K562 (cell line): ENCODE measurements around the gene INO80E. TPM values are rescaled to one million over a fixed set of nuclear protein-coding genes. Genes with fewer than 3 reads are reported as not detected.

ENCODE experiments used
- MEF2A ChIP-seq: IDR thresholded peaks from 2 replicates; pipeline ENCODE4 v1.6.1; 2011; ENCODE audit warnings: low read depth, mild to moderate bottlenecking, low read length, moderate library complexity; ENCODE audit not compliant: control insufficient read depth
- ZNF507 ChIP-seq: conservative IDR thresholded peaks from 2 replicates; pipeline ENCODE4 v1.6.1; 2017; ENCODE audit warnings: missing genetic modification characterization, missing compliant biosample characterization
- polyA plus RNA-seq, 8 experiments: library from polyadenylated mRNA; depleted of rRNA in 4 of 8; stranded (reverse) in 5 of 8; unstranded in 3 of 8; fragments of >200 nt; fragmentation: Nextera tagmentation in 2 of 8; fragmentation: Illumina TruSeq in 1 of 8; extraction: Ambion mirVana in 2 of 8; extraction: Trizol in 1 of 8; gene quantifications; 2 replicates each; pipeline versions ENCODE4 v1.2.1 to v1.2.3, GENCODE V29; 2011 to 2014; ENCODE audit warnings: inconsistent platforms in 1 of 8, missing spikeins in 1 of 8
- total RNA-seq, 7 experiments: library from RNA; depleted of rRNA in 6 of 7; stranded (reverse); fragments of >200 nt in 6 of 7; fragmentation: Illumina TruSeq in 2 of 7; extraction: Trizol in 2 of 7; gene quantifications; 2 replicates each; pipeline versions ENCODE4 v1.2.1 to v1.2.3, GENCODE V29; 2011 to 2021; ENCODE audit warnings: low replicate concordance in 1 of 7
- TF ChIP-seq, protein P1 (sequence below), 2 experiments: fragments of 450-650 bp; formaldehyde crosslinking in 1 of 2; IDR thresholded peaks; 2 replicates each; pipeline versions ENCODE4 v1.4.0 to v1.6.1; 2014 to 2020; ENCODE audit warnings: mild to moderate bottlenecking in 2 of 2, borderline replicate concordance in 1 of 2, low read depth in 1 of 2
- TF ChIP-seq, protein P2 (sequence below): fragments of 250-450 bp; sonication (Bioruptor Pico); IDR thresholded peaks from 2 replicates; pipeline ENCODE4 v1.8.0; 2021; ENCODE audit warnings: mild to moderate bottlenecking, moderate library complexity
- TF ChIP-seq, protein P3 (sequence below), 2 experiments: fragments of 450-650 bp; IDR thresholded peaks; 2 replicates each; pipeline ENCODE4 v1.6.1; 2016; ENCODE audit warnings: mild to moderate bottlenecking in 2 of 2, borderline replicate concordance in 1 of 2, low read depth in 1 of 2, moderate library complexity in 1 of 2
- TF ChIP-seq, protein P4 (sequence below): sonication (generic); formaldehyde crosslinking; IDR thresholded peaks from 2 replicates; pipeline ENCODE4 v1.8.1; 2023; ENCODE audit warnings: mild to moderate bottlenecking, missing genetic modification reagents, moderate library complexity

INO80E gene
- total and polyA plus RNA-seq, 9 of the 15 experiments (the other 6 are each of a cell fraction or from before 2014, with no cell fraction given), result 0.31 to 102 (median 49.3) TPM

DNA sequence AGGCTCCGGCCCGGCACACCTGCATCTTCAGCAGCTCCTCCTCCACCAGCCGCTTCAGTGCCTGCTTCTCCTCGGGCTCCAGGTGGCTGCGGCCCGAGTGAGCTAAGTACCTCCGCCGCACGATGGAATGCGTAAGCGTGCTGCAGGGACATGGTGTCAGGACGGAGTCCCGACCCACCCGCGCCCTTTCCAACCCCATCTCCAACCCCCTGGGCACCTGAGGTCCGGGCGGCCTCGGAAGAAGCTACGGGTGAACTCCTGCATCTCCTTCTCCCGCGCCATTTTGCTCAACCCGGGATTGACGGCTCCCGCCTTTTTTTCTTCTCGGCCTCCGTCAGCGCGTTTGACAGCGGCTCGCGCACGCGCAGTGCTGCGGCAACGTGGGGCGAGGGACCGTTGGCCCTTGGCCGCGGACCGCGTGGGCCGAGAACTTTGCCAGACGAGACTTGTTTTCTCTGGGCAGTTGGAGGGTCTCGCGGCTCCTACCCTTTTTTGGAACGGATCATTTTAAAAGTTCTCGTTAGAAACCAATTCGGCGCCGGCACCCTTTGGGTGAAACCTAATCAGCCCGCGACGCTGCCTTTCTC, 624 bp upstream of the INO80E start, which contains the start of gene HIRIP3 (continued):
- TF ChIP-seq, protein P1, sequence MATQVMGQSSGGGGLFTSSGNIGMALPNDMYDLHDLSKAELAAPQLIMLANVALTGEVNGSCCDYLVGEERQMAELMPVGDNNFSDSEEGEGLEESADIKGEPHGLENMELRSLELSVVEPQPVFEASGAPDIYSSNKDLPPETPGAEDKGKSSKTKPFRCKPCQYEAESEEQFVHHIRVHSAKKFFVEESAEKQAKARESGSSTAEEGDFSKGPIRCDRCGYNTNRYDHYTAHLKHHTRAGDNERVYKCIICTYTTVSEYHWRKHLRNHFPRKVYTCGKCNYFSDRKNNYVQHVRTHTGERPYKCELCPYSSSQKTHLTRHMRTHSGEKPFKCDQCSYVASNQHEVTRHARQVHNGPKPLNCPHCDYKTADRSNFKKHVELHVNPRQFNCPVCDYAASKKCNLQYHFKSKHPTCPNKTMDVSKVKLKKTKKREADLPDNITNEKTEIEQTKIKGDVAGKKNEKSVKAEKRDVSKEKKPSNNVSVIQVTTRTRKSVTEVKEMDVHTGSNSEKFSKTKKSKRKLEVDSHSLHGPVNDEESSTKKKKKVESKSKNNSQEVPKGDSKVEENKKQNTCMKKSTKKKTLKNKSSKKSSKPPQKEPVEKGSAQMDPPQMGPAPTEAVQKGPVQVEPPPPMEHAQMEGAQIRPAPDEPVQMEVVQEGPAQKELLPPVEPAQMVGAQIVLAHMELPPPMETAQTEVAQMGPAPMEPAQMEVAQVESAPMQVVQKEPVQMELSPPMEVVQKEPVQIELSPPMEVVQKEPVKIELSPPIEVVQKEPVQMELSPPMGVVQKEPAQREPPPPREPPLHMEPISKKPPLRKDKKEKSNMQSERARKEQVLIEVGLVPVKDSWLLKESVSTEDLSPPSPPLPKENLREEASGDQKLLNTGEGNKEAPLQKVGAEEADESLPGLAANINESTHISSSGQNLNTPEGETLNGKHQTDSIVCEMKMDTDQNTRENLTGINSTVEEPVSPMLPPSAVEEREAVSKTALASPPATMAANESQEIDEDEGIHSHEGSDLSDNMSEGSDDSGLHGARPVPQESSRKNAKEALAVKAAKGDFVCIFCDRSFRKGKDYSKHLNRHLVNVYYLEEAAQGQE (IDR thresholded peaks at IDR 0.05; ENCODE audit: borderline replicate concordance), result no peak
- TF ChIP-seq, protein P1 (CRISPR knock-in tag; IDR thresholded peaks at IDR 0.05; ENCODE audit: low read depth), result no peak; the same call in 1 of the 2 replicates
- TF ChIP-seq MEF2A (no peak), ZNF507 (tag) (no peak)
- TF ChIP-seq, protein P2, sequence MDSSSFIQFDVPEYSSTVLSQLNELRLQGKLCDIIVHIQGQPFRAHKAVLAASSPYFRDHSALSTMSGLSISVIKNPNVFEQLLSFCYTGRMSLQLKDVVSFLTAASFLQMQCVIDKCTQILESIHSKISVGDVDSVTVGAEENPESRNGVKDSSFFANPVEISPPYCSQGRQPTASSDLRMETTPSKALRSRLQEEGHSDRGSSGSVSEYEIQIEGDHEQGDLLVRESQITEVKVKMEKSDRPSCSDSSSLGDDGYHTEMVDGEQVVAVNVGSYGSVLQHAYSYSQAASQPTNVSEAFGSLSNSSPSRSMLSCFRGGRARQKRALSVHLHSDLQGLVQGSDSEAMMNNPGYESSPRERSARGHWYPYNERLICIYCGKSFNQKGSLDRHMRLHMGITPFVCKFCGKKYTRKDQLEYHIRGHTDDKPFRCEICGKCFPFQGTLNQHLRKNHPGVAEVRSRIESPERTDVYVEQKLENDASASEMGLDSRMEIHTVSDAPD (CRISPR knock-in tag), result no peak
- TF ChIP-seq, protein P3, sequence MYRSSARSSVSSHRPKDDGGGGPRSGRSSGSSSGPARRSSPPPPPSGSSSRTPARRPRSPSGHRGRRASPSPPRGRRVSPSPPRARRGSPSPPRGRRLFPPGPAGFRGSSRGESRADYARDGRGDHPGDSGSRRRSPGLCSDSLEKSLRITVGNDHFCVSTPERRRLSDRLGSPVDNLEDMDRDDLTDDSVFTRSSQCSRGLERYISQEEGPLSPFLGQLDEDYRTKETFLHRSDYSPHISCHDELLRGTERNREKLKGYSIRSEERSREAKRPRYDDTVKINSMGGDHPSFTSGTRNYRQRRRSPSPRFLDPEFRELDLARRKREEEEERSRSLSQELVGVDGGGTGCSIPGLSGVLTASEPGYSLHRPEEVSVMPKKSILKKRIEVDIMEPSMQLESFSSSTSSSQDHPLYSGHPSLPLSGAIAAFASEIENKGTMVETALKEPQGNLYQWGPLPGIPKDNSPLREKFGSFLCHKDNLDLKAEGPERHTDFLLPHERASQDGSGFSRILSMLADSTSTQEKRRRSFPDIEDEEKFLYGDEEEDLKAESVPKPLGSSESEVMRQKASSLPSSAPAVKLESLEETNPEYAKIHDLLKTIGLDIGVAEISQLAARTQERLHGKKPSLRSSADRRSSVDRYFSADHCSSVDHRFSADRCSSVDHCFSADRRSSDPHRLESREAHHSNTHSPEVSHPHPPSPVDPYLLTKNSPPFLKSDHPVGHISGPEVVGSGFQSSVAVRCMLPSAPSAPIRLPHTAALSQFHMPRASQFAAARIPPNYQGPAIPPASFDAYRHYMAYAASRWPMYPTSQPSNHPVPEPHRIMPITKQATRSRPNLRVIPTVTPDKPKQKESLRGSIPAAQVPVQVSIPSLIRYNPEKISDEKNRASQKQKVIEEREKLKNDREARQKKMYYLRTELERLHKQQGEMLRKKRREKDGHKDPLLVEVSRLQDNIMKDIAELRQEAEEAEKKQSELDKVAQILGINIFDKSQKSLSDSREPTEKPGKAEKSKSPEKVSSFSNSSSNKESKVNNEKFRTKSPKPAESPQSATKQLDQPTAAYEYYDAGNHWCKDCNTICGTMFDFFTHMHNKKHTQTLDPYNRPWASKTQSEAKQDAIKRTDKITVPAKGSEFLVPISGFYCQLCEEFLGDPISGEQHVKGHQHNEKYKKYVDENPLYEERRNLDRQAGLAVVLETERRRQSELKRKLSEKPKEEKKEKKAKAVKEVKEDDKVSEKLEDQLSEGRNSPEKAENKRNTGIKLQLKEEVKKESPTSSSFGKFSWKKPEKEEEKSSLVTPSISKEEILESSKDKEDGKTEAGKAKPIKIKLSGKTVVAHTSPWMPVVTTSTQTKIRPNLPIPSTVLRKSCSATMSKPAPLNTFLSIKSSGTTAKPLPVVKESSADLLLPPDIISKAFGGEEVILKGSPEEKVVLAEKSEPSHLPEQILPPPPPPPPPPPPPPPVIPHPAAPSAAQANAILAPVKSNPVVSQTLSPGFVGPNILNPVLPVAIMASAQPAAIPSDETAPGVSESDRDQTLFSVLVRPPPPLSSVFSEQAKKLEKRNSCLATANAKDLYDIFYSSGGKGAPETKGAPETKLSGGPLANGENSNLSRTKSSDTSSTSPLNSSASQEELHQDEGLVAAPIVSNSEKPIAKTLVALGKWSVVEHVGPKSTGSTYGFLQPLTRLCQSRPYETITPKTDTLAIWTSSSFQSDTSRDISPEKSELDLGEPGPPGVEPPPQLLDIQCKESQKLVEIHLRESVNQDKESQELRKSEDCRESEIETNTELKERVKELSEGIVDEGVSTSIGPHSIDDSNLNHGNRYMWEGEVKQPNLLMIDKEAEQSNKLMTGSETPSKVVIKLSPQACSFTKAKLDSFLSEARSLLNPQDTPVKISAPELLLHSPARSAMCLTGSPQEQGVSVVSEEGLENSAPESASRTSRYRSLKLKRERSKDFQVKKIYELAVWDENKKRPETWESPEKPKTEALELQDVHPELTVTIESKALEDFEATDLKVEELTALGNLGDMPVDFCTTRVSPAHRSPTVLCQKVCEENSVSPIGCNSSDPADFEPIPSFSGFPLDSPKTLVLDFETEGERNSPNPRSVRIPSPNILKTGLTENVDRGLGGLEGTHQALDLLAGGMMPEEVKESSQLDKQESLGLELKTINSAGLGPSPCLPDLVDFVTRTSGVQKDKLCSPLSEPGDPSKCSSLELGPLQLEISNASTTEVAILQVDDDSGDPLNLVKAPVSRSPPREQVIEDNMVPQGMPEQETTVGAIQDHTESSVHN (IDR thresholded peaks at IDR 0.05; ENCODE audit: borderline replicate concordance in 1 of 2, low read depth in 1 of 2), result no peak
- TF ChIP-seq, protein P4, sequence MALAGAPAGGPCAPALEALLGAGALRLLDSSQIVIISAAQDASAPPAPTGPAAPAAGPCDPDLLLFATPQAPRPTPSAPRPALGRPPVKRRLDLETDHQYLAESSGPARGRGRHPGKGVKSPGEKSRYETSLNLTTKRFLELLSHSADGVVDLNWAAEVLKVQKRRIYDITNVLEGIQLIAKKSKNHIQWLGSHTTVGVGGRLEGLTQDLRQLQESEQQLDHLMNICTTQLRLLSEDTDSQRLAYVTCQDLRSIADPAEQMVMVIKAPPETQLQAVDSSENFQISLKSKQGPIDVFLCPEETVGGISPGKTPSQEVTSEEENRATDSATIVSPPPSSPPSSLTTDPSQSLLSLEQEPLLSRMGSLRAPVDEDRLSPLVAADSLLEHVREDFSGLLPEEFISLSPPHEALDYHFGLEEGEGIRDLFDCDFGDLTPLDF (CRISPR knock-in tag), result peak; percentile 98
